ENCODE data around the gene PLA1A.
A peak's percentile ranks its signal among the peaks of the same experiment; 100 is the strongest.
"Not testable (repeated sequence)": the region's sequence is repeated elsewhere in the genome, so short reads cannot be mapped to it uniquely, and the experiment has no call there.

Gene PLA1A

GRCh38 chr3:119597548-119598288, at the start of gene PLA1A:
PLA1A (plus strand) TSS chr3:119597885; CDS start chr3:119597914, 29 bp downstream.
- no peak for DNase-seq (ENCODE audit: low spot score)

- no peak for DNase-seq (ENCODE audit: low spot score)
These were observed 49.3 kb upstream of the PLA1A start for GRCh38 chr3:119548341-119548740.

- DNase-seq (ENCODE audit: low spot score), result no peak
These were observed 47.3 kb upstream of the PLA1A start for GRCh38 chr3:119550192-119550910.

GRCh38 chr3:119551598-119551997, 46.1 kb upstream of the PLA1A start:
- DNase-seq (ENCODE audit: low spot score), result no peak

- not testable (repeated sequence) for DNase-seq (ENCODE audit: low spot score)
These were observed 44.8 kb upstream of the PLA1A start for GRCh38 chr3:119552928-119553327.

- DNase-seq (ENCODE audit: low spot score), result no peak
These were observed 43.8 kb upstream of the PLA1A start for GRCh38 chr3:119553823-119554415.

- DNase-seq (ENCODE audit: low spot score), result no peak
These were observed 42.4 kb upstream of the PLA1A start for GRCh38 chr3:119555309-119555735.

GRCh38 chr3:119555929-119556328, 41.8 kb upstream of the PLA1A start:
- DNase-seq (ENCODE audit: low spot score), result no peak

GRCh38 chr3:119557192-119557876, 40.4 kb upstream of the PLA1A start:
- no peak for DNase-seq (ENCODE audit: low spot score)

GRCh38 chr3:119557877-119558269, 39.8 kb upstream of the PLA1A start:
- peak; percentile 29 for DNase-seq (ENCODE audit: low spot score)

GRCh38 chr3:119558626-119559317, 38.9 kb upstream of the PLA1A start:
- peak; percentile 52 for DNase-seq (ENCODE audit: low spot score)

- peak; percentile 78 for DNase-seq (ENCODE audit: low spot score)
These were observed 38.2 kb upstream of the PLA1A start, which contains the start of gene CD80 for GRCh38 chr3:119559441-119559963. CD80 (minus strand) TSS chr3:119559614; CDS start chr3:119557728, 1,886 bp downstream.

GRCh38 chr3:119560160-119560559, 37.5 kb upstream of the PLA1A start:
- DNase-seq (ENCODE audit: low spot score), result no peak

GRCh38 chr3:119562307-119562961, 35.3 kb upstream of the PLA1A start:
- DNase-seq (ENCODE audit: low spot score), result no peak

- not testable (repeated sequence) for DNase-seq (ENCODE audit: low spot score)
These were observed 34.4 kb upstream of the PLA1A start for GRCh38 chr3:119563334-119563733.

- no peak for DNase-seq (ENCODE audit: low spot score)
These were observed 28.5 kb upstream of the PLA1A start for GRCh38 chr3:119569156-119569555.

GRCh38 chr3:119570229-119570628, 27.5 kb upstream of the PLA1A start:
- no peak for DNase-seq (ENCODE audit: low spot score)

- DNase-seq (ENCODE audit: low spot score), result no peak
These were observed 26.5 kb upstream of the PLA1A start for GRCh38 chr3:119571230-119571629.

- no peak for DNase-seq (ENCODE audit: low spot score)
These were observed 26.0 kb upstream of the PLA1A start for GRCh38 chr3:119571688-119572087.

GRCh38 chr3:119575507-119575906, 22.2 kb upstream of the PLA1A start:
- DNase-seq (ENCODE audit: low spot score), result no peak
